Fibroblast of villous mesenchyme (primary cell): ENCODE data around the gene APBA3. TPM values are rescaled to one million over a fixed set of nuclear protein-coding genes. Genes with fewer than 3 reads are reported as not detected.

Source experiments
- DNase-seq: peaks from one replicate; pipeline ENCODE4 v3.0.0-alpha.2; 2010; ENCODE audit warnings: low read depth
- H3K4me3 ChIP-seq: 2 replicates; pipeline ENCODE4 v1.5.1; 2011; ENCODE audit warnings: low read depth, mild to moderate bottlenecking, low read length
- CTCF ChIP-seq: IDR thresholded peaks from 2 replicates; pipeline ENCODE4 v1.5.1; 2012; ENCODE audit warnings: low read depth, mild to moderate bottlenecking, low read length; ENCODE audit not compliant: insufficient read depth
- small RNA-seq: library from RNA; depleted of rRNA; stranded (forward); fragments of <200 nt; gene quantifications from one replicate; pipeline ENCODE3, GENCODE V24; 2012
- total RNA-seq: library from RNA; depleted of rRNA; stranded (reverse); fragments of >200 nt; gene quantifications from 2 replicates; pipeline ENCODE4 v1.2.3, GENCODE V29; 2012

APBA3 gene
- total RNA-seq, 1 donor = 19.4 TPM

GRCh38 chr19:3701200-3701599, 60.3 kb downstream of the APBA3 start:
- TF ChIP-seq CTCF = no peak
- no peak overlapping the region for H3K4me3 ChIP-seq
- no peak for DNase-seq

Small RNA genes lying within 50 kb of the gene (small RNA-seq; reads per million reads assigned to genes)
- gene AC005777.1 = not detected

Other genes starting within 250 kb of the APBA3 start
- not detected in 2 replicates for gene TEKTIP1, start 222.5 kb downstream of the APBA3 start, total RNA-seq
- gene MFSD12, start 204.1 kb downstream of the APBA3 start, total RNA-seq = 137 and 139 TPM in 2 replicates
- gene HMG20B, start 188.7 kb downstream of the APBA3 start, total RNA-seq = 72.5 and 124 TPM in 2 replicates
- 0.32 and 0.43 TPM in 2 replicates for gene GIPC3, start 176.2 kb downstream of the APBA3 start, total RNA-seq
- 4.3 and 4.8 TPM in 2 replicates for gene TBXA2R, start 154.8 kb downstream of the APBA3 start, total RNA-seq
- 17.7 and 24.8 TPM in 2 replicates for gene CACTIN, start 134.9 kb downstream of the APBA3 start, total RNA-seq
- 40.6 and 46.2 TPM in 2 replicates for gene PIP5K1C, start 61.2 kb downstream of the APBA3 start, total RNA-seq
- not detected in 2 replicates for gene TJP3, start 53.3 kb downstream of the APBA3 start, total RNA-seq
- gene MRPL54, start 990 bp upstream of the APBA3 start, total RNA-seq = 48.4 and 64.1 TPM in 2 replicates
- not detected in 2 replicates for gene RAX2, start 10.5 kb upstream of the APBA3 start, total RNA-seq
- not detected in 2 replicates for gene MATK, start 24.7 kb upstream of the APBA3 start, total RNA-seq
- not detected in 2 replicates for gene ZFR2, start 107.3 kb upstream of the APBA3 start, total RNA-seq
- 0.32 and 0.43 TPM in 2 replicates for gene ATCAY, start 119.0 kb upstream of the APBA3 start, total RNA-seq
- not detected in 2 replicates for gene NMRK2, start 171.4 kb upstream of the APBA3 start, total RNA-seq
- gene DAPK3, start 209.4 kb upstream of the APBA3 start, total RNA-seq = 209 and 213 TPM in 2 replicates
- 1,931 and 1,932 TPM in 2 replicates for gene EEF2, start 223.8 kb upstream of the APBA3 start, total RNA-seq
- 17.3 and 26.7 TPM in 2 replicates for gene PIAS4, start 246.0 kb upstream of the APBA3 start, total RNA-seq